HG03575 (cell line): ENCODE measurements around the gene C1orf94.

ENCODE experiments used
- ATAC-seq: cut with Tn5 transposase; IDR thresholded peaks from one replicate; pipeline ENCODE4 v1.9.1; 2021; ENCODE audit not compliant: unreplicated experiment, insufficient number of reproducible peaks, low FRiP score; ENCODE audit errors: extremely low read depth

C1orf94 gene, protein sequence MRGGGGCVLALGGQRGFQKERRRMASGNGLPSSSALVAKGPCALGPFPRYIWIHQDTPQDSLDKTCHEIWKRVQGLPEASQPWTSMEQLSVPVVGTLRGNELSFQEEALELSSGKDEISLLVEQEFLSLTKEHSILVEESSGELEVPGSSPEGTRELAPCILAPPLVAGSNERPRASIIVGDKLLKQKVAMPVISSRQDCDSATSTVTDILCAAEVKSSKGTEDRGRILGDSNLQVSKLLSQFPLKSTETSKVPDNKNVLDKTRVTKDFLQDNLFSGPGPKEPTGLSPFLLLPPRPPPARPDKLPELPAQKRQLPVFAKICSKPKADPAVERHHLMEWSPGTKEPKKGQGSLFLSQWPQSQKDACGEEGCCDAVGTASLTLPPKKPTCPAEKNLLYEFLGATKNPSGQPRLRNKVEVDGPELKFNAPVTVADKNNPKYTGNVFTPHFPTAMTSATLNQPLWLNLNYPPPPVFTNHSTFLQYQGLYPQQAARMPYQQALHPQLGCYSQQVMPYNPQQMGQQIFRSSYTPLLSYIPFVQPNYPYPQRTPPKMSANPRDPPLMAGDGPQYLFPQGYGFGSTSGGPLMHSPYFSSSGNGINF

GRCh38 chr1:34176830-34177603 lies at the start of gene C1orf94:
Gene C1orf94 (plus strand): TSS chr1:34176907. CDS start chr1:34177790, 883 bp downstream.
- no peak for ATAC-seq

- no peak for ATAC-seq
Observed at GRCh38 chr1:34127006-34128000, 49.4 kb upstream of the C1orf94 start.

DNA sequence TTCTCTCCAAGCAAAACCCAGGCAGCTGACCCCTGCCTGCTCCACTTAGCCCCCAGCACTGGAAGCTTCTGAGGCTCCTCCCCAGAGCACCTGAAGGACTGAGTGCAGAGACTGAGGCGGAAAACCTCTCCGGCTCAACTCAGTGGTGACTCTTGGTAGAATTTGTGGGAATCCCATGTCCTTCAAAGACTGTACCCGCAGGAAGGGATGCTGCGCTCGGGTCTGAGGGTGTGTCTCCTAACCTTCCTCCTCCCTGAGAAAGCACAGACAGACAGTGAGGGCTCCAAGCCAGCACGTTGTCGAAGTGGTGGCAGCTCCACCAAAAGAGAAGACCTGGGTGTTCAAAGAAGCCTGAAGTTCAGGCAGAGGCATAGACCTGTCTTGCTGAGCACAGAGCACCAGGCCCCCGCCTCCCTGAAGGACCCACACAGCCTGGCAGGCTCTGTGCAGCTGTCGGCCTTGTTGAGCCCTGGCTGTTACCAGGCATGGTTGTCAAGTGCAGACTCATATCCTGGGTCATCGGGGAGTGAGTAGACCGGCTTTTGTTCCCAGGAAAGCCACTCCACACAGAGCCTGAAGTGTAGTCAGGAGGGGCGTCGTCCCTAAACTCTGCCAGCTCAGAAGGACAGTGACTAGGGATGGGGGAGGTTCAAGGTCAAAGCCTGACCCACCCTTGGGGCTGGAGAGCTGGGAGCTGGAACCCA lies 48.4 kb upstream of the C1orf94 start:
- no peak for ATAC-seq

DNA sequence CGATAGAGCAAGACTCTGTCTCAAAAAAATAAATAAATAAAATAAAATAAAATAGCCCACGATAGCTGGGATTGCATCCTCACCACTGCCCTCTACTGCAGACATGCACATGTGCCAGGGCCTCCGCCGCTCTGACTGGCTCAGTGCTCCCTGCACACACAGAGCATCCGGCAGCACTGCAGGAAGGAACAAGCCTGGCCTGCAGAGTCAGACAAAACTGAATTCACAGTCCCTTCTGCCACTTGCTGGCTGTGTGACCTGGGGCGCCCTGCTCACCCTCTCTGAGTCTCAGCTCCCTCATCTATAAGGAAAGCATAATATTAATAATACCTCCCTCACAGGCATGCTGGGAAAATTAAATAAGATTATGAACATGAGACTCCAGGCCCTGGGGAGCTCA lies 47.1 kb upstream of the C1orf94 start:
- ATAC-seq = no peak

DNA sequence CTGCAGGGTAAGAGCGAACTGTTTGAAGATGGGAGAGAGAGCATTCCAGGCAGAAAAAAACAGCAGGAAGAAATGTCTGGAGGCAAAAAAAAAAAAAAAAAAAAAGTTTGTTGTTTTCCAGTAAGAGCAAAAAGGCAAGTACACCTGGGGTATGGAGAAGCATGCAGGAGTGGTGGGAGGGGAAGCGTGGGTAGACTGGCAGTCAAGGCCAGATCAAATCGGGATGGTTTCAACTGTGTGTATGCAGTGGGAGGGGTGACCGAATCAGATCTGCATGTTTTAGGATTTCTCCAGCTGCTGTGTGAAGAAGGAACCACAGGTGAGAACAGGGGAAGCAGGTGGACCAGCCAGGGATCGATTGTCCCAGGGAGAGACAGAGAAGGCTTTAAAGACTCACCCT lies 46.4 kb upstream of the C1orf94 start:
- ATAC-seq = no peak

DNA sequence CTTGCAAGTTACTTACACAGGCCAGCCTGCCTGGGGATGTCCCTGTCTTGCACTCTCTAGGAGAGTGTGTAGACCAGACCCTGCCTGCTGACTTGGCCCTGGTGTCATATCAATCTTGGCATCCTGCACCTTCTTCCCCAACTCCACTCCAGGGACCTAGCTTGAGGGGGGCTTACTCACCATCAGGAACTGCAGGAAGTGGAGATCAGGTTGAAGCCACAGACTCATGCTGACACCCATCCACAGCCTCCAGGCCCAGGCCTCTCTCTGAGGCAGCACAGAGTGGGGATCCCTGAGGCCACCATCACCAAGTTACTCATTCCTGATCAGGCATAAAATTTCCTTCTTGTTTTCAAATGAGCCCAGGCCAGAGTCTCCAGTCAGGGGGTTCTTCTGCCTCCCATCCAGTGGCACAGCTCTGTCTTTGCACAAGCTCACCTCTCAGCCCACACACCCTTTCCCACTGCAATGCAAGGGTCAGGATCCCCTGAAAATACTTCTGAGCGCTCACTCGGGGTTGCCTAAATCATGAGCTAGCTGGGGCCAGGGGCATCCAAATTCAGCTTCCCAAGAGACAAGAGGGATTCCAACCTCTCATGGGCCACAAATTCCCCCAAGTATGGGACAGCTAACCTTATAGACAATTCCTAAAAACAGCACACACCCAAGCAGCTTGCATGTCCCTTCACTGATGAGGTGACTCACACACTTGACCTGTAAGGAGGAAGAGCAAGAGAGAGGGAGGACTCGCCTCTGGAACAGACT lies 45.1 kb upstream of the C1orf94 start:
- ATAC-seq = no peak

GRCh38 chr1:34132161-34132420 lies 44.6 kb upstream of the C1orf94 start:
- no peak for ATAC-seq

DNA sequence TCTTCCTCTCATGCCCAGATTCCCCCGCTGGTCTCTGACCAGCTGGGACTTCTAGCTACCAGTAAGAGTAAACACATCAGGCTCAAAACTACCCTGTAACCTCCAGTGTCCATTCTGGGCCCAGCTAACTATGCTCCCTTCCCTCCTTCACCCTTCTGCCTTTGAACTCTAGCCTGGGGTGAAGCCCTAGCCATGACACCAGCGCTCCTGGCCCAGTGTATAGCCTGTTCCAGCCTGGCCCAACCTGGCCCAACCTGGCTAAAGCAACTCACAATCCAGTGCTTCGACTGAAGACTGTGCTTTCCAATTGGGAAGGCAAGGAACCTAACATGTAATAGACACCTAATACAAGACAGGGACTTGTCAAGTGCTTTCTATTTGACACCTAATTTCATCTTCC lies 39.3 kb upstream of the C1orf94 start:
- ATAC-seq = no peak

- ATAC-seq = no peak
Observed at GRCh38 chr1:34140011-34140676, 36.6 kb upstream of the C1orf94 start.

DNA sequence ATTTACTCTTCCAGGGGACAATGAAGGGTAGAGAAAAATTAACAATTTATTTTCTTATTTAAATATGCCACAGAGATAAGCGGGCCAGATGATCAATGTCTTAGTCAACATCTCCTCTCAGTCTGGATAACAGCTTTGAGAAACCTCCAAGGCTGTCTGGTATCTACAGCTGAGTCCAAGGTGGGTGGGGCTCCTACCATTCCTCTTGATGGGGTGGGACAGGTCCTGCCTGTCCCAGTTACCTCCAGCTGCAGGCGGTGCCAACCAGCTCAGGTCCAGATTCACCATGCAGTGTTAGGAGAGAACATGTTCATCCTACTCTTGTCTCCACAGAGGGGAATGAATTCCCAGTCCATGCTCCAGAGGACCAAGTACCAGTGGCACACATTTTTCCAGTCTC lies 32.7 kb upstream of the C1orf94 start:
- no peak for ATAC-seq

DNA sequence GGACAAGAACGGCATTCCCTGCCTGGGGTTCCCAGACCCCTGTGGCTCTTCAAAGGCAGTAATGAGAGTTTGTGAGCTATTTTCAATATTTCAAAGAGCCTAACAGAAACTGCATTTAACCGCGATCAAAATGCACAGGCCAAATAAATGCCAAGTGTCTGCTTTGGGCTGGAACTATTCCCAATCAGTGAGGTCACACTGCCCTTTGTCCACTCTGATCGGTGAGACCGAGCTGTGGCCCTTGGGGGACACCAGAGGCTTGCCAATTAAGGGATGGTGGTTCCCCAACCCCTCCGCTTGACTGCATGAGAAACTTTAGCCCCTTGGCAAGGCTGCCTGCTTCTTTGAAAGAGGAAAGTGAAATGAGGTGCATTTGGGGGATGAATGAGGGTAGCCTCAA lies 31.9 kb upstream of the C1orf94 start:
- ATAC-seq = no peak

DNA sequence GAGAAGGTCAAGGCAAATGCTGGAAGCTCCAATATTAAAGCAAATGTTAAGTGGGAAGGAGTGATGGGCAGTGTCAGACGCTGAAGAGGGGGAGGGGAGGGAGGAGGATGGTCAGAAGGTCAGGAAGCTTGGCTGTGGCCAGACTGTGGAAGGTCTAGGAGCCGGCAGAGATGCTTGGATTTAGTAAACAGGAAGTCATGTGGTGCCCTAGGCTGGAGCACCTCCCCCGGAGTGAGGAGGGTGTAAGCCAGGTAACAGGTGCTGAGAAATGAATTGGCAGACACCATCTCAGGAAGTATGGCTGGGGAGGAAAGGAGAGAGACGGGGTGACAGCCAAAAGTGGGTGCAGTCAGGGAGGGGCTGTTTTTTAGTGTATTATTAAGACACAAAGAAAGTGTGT lies 29.4 kb upstream of the C1orf94 start:
- ATAC-seq = no peak

DNA sequence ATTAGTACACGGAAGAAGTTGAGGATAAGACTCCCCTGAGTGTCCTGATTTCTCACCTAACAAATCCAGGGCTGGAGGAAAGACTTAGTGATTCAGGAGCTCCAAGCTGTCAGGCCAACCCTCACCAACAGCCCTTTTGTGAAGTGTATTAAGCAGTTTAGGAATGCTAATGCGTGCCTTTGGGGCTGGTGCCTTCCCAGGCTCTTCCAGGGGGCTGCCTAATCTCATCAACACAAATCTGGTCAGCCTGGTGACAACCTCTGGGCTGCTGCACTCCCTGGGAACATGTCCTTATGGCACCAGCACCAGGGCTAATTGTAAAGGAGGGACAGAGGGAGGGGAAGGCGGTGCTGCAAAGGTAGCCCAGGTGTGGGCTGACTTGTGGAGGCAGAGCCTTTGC lies 27.2 kb upstream of the C1orf94 start:
- no peak for ATAC-seq

DNA sequence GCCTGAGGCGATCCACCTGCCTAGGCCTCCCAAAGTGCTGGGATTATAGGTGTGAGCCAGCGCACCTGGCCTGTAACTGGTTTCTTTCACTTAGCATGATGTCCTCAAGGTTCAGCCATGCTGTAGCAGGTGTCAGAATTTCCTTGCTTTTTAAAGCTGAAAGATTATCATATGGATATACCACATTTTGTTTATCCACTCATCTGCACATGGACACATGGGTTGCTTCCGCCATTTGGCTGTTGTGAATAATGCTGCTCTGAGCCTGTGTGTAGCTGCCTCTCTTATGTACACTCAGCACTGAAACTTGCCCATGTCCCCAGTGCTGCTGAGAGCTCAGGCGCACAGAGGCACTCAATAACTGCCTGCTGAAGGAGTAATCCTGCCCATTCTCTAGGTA lies 23.5 kb upstream of the C1orf94 start:
- no peak for ATAC-seq

DNA sequence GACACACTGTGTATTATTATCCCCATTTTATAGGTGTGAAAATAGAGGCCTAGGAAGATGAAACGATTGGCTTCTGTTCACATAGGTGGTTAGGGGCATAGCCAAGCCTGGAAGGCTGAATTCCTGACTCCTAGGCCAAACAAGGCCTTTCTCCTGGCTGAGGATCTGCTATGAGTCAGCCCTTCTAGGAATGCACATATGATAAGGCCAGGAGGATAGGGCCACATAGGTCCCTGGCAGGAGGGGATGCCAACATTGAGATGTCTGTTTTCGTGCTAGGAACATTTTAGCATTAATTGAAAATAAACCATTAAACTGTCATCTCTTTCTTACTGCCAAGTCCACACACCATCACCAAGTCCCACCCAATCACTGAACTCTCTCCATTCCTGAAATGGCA lies 20.8 kb upstream of the C1orf94 start:
- no peak for ATAC-seq

DNA sequence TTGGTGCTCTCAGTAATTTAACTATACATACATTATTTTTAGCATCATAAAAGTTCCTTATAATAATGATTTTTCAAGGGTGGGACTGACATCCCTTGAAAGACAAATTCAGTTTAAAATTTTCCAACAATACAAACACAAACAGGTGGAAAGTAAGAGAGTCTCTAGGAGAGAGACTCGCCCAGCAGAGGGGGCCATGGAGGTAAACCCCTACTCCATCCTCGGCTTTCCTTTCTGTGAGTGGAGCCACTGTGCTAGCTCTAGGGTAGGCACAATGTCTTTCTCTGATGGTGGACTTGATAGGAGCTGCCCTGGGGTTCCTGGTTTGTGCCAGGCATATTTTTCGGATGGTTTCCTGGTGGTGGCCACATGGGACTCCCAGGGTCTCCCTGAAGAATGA lies 20.0 kb upstream of the C1orf94 start:
- ATAC-seq = no peak
